Thoracic aorta (tissue), 2 donors: ENCODE results near the gene ACSL3. TPM values are rescaled to one million over a fixed set of nuclear protein-coding genes. Genes with fewer than 3 reads are reported as not detected.

ENCODE experiments used
- ATAC-seq: fragments of 150-250 bp; one replicate; pipeline ENCODE4 v1.8.0; 2017; ENCODE audit warnings: low read depth; ENCODE audit not compliant: insufficient number of reproducible peaks, low FRiP score
- DNase-seq: peaks from one replicate; pipeline ENCODE4 v3.0.0-alpha.2; 2020; ENCODE audit warnings: low spot score
- H3K27ac ChIP-seq, 2 donors: fragments of 200-600 bp; sonication (generic); 1 replicate in 1 of 2; 2 replicates in 1 of 2; pipeline ENCODE4 v1.5.1; 2016; ENCODE audit warnings: mild to moderate bottlenecking in 2 of 2, moderate library complexity in 2 of 2
- H3K27me3 ChIP-seq: fragments of 200-600 bp; sonication (generic); replicated peaks from 2 replicates; pipeline ENCODE4 v1.6.0; 2016; ENCODE audit warnings: mild to moderate bottlenecking; ENCODE audit not compliant: insufficient read depth
- H3K36me3 ChIP-seq: fragments of 200-600 bp; sonication (generic); one replicate; pipeline ENCODE4 v1.5.1; 2016
- H3K4me1 ChIP-seq, 2 donors: fragments of 200-600 bp; sonication (generic); 1 replicate in 1 of 2; 2 replicates in 1 of 2; pipeline versions ENCODE4 v1.5.1 to v1.6.0; 2016; ENCODE audit warnings: low read depth in 2 of 2, mild to moderate bottlenecking in 1 of 2; ENCODE audit not compliant: control insufficient read depth in 1 of 2
- H3K4me3 ChIP-seq: fragments of 200-600 bp; sonication (generic); 2 replicates; pipeline ENCODE4 v1.5.1; 2016; ENCODE audit warnings: mild to moderate bottlenecking
- H3K9me3 ChIP-seq: fragments of 200-600 bp; sonication (generic); 2 replicates; pipeline ENCODE4 v1.5.1; 2016
- total RNA-seq, 2 donors: library from RNA; depleted of rRNA; stranded (reverse); fragments of >200 nt; gene quantifications; one replicate each; pipeline versions ENCODE4 v1.1.0 to v1.2.3, GENCODE V29; 2016
- TF ChIP-seq, protein P1 (sequence below): fragments of 200-600 bp; sonication (generic); IDR thresholded peaks from one replicate; pipeline ENCODE4 v1.5.1; 2019; ENCODE audit warnings: antibody characterized with exemption

ACSL3 gene
- total RNA-seq, 2 donors from 2014 or later: 65.1 to 79.0 TPM

DNA sequence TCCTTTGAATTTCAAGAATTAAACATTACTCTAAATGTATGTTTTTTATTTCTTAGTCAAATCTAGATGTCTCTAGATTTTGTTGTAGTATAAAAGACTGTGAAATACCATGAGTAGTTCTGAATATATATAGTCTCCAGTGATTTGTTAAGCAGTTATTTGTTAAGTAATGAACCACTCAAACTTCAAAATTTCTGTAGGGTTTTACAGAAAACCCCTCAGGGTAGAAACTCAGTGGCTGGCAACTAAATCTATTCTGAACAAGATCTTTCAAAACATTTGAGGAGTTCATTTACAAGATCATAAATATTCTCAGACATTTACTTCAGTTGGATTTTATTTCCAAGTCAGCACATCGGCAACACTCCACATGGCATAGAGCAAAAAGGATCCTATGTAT is 35.8 kb upstream of the ACSL3 start:
- TF ChIP-seq, protein P1, sequence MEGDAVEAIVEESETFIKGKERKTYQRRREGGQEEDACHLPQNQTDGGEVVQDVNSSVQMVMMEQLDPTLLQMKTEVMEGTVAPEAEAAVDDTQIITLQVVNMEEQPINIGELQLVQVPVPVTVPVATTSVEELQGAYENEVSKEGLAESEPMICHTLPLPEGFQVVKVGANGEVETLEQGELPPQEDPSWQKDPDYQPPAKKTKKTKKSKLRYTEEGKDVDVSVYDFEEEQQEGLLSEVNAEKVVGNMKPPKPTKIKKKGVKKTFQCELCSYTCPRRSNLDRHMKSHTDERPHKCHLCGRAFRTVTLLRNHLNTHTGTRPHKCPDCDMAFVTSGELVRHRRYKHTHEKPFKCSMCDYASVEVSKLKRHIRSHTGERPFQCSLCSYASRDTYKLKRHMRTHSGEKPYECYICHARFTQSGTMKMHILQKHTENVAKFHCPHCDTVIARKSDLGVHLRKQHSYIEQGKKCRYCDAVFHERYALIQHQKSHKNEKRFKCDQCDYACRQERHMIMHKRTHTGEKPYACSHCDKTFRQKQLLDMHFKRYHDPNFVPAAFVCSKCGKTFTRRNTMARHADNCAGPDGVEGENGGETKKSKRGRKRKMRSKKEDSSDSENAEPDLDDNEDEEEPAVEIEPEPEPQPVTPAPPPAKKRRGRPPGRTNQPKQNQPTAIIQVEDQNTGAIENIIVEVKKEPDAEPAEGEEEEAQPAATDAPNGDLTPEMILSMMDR: no peak
- ATAC-seq (no peak), DNase-seq (no peak)
- no peak overlapping the region for H3K27ac ChIP-seq
- no peaks in the 10 kb centered on the region for H3K36me3 ChIP-seq
- no peaks in the 10 kb centered on the region for H3K27me3 ChIP-seq
- no peaks in the 10 kb centered on the region for H3K4me1 ChIP-seq
- H3K9me3 ChIP-seq: no peaks in the 10 kb centered on the region
- H3K4me3 ChIP-seq: no peak overlapping the region

DNA sequence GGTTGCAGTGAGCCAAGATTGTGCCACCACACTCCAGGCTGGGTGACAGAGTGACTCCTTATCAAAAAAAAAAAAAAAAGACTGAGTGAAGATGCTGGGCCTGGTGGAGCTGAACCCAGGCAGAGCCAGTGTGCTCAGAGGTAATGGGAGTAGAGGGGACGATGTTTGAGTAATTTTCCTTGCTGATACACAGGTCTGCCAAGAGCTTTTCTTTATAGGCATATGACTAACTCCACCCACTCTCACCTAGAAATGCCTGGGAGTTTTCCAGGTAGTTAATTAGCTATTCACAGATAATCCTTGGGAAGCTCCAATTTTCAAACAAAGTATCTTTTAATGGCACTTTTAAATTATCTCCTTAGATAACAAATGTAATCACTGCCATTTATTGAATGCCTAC is 33.4 kb upstream of the ACSL3 start:
- DNase-seq (no peak), ATAC-seq (no peak)
- TF ChIP-seq, protein P1: no peak
- Histone ChIP-seq H3K36me3 (no peaks in the 10 kb centered on the region), H3K9me3 (no peaks in the 10 kb centered on the region), H3K27ac (no peak overlapping the region), H3K4me1 (no peaks in the 10 kb centered on the region), H3K27me3 (no peaks in the 10 kb centered on the region), H3K4me3 (no peak overlapping the region)

DNA sequence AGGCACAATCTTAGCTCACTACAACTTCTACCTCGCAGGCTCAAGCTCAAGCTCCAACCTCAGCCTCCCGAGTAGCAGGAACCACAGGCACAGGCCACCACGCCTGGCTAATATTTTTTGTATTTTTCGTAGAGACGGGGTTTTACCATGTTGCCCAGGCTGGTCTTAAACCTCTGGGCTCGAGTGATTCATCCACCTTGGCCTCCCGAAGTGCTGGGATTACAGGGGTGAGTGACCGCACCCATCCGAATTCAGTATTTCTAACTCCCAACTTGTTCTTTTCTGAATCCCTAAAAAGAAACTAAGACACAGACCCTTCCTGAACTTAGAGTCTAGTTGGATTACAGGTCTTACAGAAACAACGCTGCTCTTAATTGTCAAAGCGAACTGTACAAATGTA is 32.3 kb upstream of the ACSL3 start:
- H3K4me3 ChIP-seq: no peak overlapping the region
- no peak for ATAC-seq

DNA sequence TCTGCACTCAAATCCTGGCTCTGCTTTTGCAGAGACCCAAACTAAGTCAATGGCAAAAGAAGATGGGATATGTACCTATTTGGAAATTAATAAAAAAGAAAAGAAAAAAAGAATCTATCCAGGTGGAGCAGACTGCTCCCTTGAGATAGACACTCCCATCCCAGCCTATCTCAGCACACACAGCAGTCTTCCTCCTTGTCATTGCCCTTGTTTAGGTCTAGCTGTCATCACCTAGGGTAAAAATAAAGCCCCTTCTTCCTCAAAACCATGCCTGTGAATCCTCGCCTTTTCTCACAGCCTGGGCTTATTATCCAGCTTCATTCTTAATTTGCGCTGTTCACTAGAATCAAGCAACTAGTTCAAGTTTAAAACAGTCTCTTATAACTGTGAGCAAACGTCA is 30.7 kb upstream of the ACSL3 start:
- DNase-seq: no peak
- Histone ChIP-seq H3K36me3 (no peaks in the 10 kb centered on the region), H3K27me3 (no peaks in the 10 kb centered on the region), H3K4me3 (no peak overlapping the region), H3K9me3 (no peaks in the 10 kb centered on the region), H3K27ac (no peak overlapping the region), H3K4me1 (no peaks in the 10 kb centered on the region)
- TF ChIP-seq, protein P1: no peak
- ATAC-seq: no peak

More for the DNA sequence above, 32.3 kb upstream of the ACSL3 start:
- no peak for DNase-seq
- no peaks in the 10 kb centered on the region for H3K36me3 ChIP-seq
- no peaks in the 10 kb centered on the region for H3K27me3 ChIP-seq
- no peaks in the 10 kb centered on the region for H3K4me1 ChIP-seq
- H3K9me3 ChIP-seq: no peaks in the 10 kb centered on the region
- no peak overlapping the region for H3K27ac ChIP-seq
- TF ChIP-seq, protein P1: no peak

DNA sequence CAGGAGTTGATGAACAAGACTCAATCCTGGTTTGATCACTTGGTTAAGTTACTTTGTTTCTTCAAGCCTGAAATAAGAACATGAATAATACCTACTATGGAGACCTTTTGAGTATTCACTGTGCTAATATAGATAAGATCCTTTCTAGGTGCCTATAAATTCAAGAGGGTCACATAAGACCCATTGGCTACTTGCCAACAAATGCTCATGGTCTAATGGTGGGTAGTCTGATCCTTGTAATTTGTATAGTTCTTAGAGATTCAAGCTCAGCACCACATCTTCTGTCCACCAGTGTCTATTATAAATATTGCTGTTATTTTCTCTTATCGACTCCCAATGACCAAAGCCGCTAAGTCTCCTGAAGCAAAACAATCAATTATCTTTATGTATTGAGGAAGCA is 27.4 kb upstream of the ACSL3 start:
- no peak overlapping the region for H3K4me3 ChIP-seq
- ATAC-seq (no peak), DNase-seq (no peak)
- TF ChIP-seq, protein P1: no peak
- H3K27ac ChIP-seq: no peak overlapping the region
- no peaks in the 10 kb centered on the region for H3K27me3 ChIP-seq
- no peaks in the 10 kb centered on the region for H3K4me1 ChIP-seq
- no peaks in the 10 kb centered on the region for H3K36me3 ChIP-seq
- H3K9me3 ChIP-seq: no peaks in the 10 kb centered on the region
